GM19328 (cell line): Measurements from ENCODE around the gene CFAP43.

Experiments used
- ATAC-seq: cut with Tn5 transposase; IDR thresholded peaks from one replicate; pipeline ENCODE4 v1.9.1; 2021; ENCODE audit warnings: mild to moderate bottlenecking, moderate library complexity; ENCODE audit not compliant: unreplicated experiment

Gene CFAP43, protein sequence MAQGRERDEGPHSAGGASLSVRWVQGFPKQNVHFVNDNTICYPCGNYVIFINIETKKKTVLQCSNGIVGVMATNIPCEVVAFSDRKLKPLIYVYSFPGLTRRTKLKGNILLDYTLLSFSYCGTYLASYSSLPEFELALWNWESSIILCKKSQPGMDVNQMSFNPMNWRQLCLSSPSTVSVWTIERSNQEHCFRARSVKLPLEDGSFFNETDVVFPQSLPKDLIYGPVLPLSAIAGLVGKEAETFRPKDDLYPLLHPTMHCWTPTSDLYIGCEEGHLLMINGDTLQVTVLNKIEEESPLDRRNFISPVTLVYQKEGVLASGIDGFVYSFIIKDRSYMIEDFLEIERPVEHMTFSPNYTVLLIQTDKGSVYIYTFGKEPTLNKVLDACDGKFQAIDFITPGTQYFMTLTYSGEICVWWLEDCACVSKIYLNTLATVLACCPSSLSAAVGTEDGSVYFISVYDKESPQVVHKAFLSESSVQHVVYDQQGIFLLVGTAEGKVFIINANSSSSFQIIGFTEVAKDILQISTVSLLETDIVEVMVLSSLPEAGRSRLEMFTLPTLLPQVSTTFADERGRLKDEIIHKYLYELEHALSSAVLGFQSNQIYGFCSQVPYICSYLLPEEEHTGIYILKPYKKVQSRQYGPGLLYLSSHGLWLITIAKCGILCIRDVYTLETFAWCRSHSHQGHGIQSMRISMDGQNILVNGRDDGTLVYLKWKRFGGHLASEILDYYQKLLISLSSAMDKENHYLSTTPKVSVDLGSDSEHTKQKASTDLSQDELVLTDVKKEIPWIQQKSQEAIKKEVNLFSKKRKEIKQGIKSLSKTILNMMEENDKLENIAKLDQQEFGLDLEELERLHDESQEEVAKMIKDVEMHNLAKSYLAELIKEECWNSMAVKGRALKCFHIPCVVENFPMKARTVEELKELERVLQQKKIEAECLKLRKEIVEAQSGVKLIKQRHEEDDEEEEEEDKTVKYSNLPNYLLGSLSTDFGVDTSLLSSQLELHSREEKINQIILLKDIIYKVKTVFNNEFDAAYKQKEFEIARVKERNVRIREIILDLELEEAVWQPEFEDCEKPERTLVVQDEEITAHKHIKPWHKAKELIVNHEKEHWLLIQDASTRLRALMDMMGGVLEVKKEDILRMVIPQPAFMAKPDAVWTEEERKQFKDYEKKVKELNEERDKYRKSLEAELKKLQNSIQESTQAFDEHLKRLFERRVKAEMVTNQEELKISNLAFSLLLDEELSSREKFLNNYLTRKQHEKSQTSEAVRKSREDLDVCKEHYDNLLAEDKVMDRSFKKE (N-terminal part only)

DNA sequence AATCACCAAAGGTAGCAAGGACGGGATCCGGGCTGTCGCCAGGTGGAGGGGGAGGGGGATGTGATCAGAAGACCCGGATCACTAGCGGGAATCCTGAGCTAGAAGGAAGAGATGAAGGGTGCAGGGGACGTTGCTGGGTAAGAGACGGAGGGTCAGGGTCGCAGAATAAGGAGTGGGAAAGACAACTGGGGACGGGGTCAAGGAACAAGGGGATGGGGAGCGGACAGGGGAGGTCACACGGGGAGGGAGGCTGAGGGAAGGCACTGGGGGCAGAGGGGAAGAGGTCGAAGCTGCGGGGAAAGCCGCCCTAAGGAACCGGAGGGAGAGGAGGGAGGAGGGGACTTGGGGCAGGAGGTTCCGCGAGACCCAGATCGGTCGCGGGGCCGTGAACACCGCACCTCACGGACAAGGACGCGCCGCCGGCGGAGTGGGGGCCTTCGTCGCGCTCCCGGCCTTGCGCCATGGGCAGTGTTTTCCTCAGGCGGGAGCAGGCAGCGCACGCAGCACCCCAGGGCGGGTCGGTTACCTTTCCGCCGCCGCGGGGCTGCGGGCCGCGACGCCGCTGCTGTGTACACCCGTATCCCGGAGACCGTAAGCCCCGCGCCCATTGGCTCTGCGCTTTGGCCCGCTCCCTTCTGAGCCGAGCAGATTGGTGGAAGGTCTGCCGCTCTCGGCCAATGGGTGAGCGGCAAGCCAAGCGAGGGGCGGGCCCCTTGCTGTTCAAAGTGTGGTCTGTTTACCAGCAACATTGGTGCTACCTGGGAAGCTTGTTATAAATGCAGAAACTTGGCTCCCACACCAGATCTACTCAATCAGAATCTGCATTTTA, at the start of gene CFAP43:
Gene CFAP43, minus strand, starts transcription at position 581 of the 829 bp plus-strand sequence. Its CDS starts 118 bp downstream, at position 463.
- ATAC-seq, result peak; percentile 100

DNA sequence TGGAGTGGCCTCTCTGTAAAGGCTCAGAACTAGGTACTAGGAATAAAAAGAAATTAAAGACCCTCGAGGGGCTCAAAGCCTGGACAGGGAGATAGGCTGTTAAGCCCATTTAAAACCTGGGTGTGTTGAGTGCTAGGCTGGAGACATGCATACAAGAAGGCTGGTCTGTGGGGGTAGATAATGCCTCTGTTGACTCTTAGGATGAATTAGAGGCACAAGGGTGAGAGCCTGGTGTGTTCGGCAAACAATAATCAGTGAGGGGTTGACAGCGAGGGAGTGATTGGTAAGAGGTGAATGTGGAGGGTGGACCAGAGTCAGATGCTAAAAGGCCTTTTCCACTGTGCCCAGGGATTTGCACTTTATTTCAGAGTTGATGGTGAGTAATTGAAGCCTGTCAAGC, 49.5 kb upstream of the CFAP43 start:
- ATAC-seq, result no peak

DNA sequence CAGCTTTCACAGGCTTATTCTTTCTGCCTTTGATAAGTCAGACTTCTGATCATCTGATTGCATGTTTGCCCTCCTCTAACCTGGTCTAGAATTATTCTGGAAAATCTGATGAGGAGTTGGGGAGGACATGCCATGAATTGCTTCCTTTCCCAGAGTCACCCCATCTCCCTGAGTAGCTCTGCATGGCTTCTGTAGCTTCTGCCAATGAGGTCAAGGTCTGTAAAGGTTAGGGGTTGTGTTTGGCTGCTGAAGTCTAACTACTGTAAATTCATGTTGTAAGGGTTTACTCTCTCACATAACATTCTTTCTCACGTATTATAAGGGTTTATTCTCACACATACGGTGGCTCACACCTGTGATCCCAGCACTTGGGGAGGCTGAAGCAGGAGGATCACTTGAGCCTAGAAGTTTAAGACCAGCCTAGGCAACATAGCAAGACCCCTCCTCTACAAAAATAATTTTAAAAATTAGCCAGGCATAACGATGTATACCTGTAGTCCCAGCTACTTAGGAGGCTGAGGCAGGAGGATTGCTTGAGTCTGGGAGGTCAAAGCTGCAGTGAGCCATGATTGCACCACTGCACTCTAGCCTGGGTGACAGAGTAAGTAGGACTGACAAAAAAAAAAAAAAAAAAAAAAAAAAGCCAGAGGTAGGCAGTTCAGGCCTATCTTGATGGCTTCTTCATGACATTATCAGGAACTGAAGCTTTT, 47.5 kb upstream of the CFAP43 start:
- ATAC-seq, result no peak

- ATAC-seq, result no peak
Observed at GRCh38 chr10:104277785-104278184, 45.6 kb upstream of the CFAP43 start.

- no peak for ATAC-seq
Observed at GRCh38 chr10:104276192-104276591, 44.0 kb upstream of the CFAP43 start.

- ATAC-seq, result no peak
Observed at GRCh38 chr10:104274762-104275721, 42.9 kb upstream of the CFAP43 start.

DNA sequence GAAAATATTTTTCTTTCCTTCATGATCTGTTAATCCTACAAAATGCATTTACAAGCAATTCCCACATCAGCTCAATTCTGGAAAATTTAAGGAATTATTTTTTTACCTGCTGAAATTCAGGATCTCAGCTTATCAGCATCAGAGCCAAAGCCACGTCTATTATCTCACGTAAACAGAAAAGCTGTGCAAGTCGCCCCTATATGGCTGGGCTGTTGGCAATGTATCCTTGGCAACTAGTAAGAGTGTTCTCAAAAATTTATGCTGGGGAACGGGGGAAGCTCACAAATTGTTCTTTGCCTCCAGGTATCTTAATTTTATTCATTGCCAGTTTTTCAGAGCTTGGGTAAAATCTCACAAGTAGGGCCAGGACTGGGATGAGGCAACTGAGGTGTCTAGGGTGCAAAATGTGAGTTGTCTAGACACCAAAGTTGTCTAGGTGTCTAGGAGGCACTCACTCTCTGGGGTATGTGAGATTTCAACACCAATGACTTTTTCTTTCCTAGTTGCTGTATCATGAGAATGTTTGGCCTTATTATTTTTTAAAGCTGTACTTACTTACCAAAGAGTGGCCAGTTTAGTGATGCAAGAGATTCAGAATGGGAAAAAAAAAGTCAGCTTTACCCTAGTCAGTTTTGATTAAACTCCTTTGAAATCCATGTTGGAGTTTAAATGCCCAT, 41.9 kb upstream of the CFAP43 start:
- no peak for ATAC-seq

GRCh38 chr10:104273286-104273685, 41.1 kb upstream of the CFAP43 start:
- no peak for ATAC-seq

GRCh38 chr10:104268713-104269645, 36.8 kb upstream of the CFAP43 start, which contains the start of gene GSTO2:
TSS of gene GSTO2 (plus strand) at chr10:104269184. CDS start at chr10:104274916, 5,732 bp downstream.
- ATAC-seq, result peak; percentile 99

GRCh38 chr10:104268405-104268712, 36.2 kb upstream of the CFAP43 start:
- ATAC-seq, result no peak

DNA sequence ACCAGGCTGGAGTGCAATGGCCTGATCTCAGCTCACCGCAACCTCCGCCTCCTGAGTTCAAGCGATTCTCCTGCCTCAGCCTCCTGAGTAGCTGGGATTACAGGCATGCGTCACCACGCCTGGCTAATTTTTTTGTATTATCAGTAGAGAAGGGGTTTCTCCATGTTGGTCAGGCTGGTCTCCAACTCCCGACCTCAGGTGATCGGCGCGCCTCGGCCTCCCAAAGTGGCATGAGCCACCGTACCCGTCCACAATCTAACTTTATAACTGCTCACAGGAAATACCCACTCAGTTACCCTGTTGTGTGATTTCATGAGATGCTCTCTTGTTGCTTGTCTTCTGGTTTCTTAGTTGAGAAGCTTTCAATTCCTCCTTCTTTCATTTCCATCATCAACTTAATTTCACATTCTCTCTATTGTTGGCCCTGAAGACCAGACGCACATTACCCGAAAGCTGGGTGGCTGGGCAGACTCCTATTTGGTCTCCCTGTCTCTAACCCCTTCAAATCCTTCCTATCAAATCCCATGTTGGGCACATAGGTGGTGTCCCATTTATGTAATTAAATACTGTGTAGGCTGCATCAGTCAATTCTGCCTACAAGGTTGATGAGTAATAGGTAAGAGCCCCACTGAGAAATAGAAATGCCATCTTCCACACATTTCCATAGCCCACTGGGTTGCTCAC, 35.7 kb upstream of the CFAP43 start:
- no peak for ATAC-seq

GRCh38 chr10:104264783-104265182, 32.6 kb upstream of the CFAP43 start:
- ATAC-seq, result no peak

- ATAC-seq, result no peak
Observed at GRCh38 chr10:104262055-104262454, 29.9 kb upstream of the CFAP43 start.

DNA sequence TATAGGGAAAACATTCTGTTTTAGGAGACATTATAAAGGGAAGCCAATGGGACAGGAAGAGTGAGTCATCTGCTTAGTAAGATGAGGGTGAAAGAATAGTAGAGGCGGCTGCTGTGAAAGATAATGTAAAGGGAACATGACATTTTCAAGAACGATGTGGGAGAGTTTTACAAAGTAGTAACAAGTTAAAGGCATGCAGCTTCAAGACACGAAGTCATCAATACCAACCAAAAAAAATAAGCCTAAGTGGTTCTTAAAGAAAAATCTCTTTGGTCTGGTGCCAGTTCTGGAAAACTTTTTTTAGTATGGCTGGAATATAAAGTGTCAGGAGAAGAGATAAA, 28.6 kb upstream of the CFAP43 start:
- no peak for ATAC-seq

- ATAC-seq, result no peak
Observed at GRCh38 chr10:104259999-104260774, 28.0 kb upstream of the CFAP43 start.

GRCh38 chr10:104259456-104259855, 27.3 kb upstream of the CFAP43 start:
- no peak for ATAC-seq
